ENCODE results near the gene PLB1. TPM values are rescaled to one million over a fixed set of nuclear protein-coding genes. Genes with fewer than 3 reads are reported as not detected.

Gene PLB1
- total RNA-seq, 1 donor from 2014 or later = 0.64 TPM

- Mint-ChIP-seq H3K4me1 (ENCODE audit: unreplicated experiment) (peaks cover 17% of the 10 kb centered on the region), H3K36me3 (ENCODE audit: unreplicated experiment) (no peaks in the 10 kb centered on the region), H3K27ac (ENCODE audit: unreplicated experiment) (no peak overlapping the region), H3K9me3 (ENCODE audit: unreplicated experiment) (no peaks in the 10 kb centered on the region), H3K27me3 (ENCODE audit: unreplicated experiment) (no peaks in the 10 kb centered on the region), H3K4me3 (ENCODE audit: unreplicated experiment) (no peak overlapping the region)
- TF ChIP-seq, protein P1, sequence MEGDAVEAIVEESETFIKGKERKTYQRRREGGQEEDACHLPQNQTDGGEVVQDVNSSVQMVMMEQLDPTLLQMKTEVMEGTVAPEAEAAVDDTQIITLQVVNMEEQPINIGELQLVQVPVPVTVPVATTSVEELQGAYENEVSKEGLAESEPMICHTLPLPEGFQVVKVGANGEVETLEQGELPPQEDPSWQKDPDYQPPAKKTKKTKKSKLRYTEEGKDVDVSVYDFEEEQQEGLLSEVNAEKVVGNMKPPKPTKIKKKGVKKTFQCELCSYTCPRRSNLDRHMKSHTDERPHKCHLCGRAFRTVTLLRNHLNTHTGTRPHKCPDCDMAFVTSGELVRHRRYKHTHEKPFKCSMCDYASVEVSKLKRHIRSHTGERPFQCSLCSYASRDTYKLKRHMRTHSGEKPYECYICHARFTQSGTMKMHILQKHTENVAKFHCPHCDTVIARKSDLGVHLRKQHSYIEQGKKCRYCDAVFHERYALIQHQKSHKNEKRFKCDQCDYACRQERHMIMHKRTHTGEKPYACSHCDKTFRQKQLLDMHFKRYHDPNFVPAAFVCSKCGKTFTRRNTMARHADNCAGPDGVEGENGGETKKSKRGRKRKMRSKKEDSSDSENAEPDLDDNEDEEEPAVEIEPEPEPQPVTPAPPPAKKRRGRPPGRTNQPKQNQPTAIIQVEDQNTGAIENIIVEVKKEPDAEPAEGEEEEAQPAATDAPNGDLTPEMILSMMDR (IDR thresholded peaks at IDR 0.05) = no peak
- DNase-seq (ENCODE audit: extremely low spot score, unreplicated experiment) = no peak
Measured at GRCh38 chr2:28590496-28591301, 94.8 kb downstream of the PLB1 start.

DNA sequence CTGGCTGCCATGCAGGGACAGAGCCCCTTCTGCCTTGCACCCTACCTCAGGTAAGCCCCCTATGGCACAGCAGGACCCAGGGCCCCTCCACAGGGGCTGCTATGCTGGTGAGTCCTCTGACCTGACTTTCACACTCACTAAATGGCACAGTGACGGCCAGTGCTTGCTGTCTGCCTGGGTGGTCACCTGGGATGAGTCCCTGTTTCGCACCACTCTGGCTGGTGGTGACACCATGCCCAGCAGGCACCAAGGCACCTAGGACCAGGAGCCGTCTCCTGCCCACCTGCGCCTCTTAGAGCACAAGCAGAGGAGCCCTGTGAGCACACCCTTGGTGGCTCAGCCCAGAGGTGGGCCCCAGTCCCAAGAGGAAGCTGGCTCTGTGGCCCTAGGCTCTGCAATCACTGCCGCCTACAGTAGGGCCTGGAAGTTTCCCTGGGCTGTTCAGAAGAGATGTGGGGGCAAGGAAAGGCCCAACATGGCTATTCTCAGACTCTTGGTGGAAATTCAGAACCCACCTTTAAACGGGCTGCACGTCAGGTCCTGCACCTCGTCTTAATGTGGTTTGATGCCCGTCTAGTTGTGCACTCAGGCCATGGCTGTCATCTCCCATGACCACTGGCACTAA, 96.0 kb downstream of the PLB1 start:
- Mint-ChIP-seq H3K4me3 (ENCODE audit: unreplicated experiment) (no peak overlapping the region), H3K4me1 (ENCODE audit: unreplicated experiment) (peaks cover 25% of the 10 kb centered on the region), H3K27me3 (ENCODE audit: unreplicated experiment) (no peaks in the 10 kb centered on the region), H3K36me3 (ENCODE audit: unreplicated experiment) (peaks cover under 1% of the 10 kb centered on the region), H3K27ac (ENCODE audit: unreplicated experiment) (no peak overlapping the region), H3K9me3 (ENCODE audit: unreplicated experiment) (no peaks in the 10 kb centered on the region)
- TF ChIP-seq, protein P1 (IDR thresholded peaks at IDR 0.05) = no peak
- no peak for DNase-seq (ENCODE audit: extremely low spot score, unreplicated experiment)

DNA sequence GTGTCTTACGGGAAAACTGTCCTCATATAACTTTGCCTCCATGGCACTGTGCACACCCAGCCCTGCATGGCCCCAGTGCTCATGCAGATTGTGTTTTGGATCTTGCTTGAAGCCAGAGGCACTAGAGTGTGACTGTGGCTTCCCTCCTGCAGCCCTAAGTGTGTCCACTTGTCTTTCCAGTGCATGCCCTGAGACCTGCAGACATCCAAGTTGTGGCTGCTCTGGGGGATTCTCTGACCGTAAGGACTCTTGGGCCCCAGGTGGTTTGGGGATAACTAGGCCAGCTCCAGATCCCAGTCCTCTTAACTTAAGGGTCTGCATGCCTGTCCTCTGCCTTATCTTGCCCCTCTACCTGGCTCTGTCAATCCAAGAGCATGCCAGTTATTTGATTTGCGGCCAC, 96.6 kb downstream of the PLB1 start:
- TF ChIP-seq, protein P1 (IDR thresholded peaks at IDR 0.05) = no peak
- peaks cover 29% of the 10 kb centered on the region for H3K4me1 Mint-ChIP-seq (ENCODE audit: unreplicated experiment)
- H3K27ac Mint-ChIP-seq (ENCODE audit: unreplicated experiment) = no peak overlapping the region
- no peaks in the 10 kb centered on the region for H3K27me3 Mint-ChIP-seq (ENCODE audit: unreplicated experiment)
- DNase-seq (ENCODE audit: extremely low spot score, unreplicated experiment) = no peak
- H3K4me3 Mint-ChIP-seq (ENCODE audit: unreplicated experiment) = no peak overlapping the region
- no peaks in the 10 kb centered on the region for H3K9me3 Mint-ChIP-seq (ENCODE audit: unreplicated experiment)
- peaks cover 2% of the 10 kb centered on the region for H3K36me3 Mint-ChIP-seq (ENCODE audit: unreplicated experiment)

GRCh38 chr2:28593160-28593755, 97.4 kb downstream of the PLB1 start:
- peaks cover 2% of the 10 kb centered on the region for H3K36me3 Mint-ChIP-seq (ENCODE audit: unreplicated experiment)
- peaks cover 23% of the 10 kb centered on the region for H3K4me1 Mint-ChIP-seq (ENCODE audit: unreplicated experiment)
- no peak overlapping the region for H3K4me3 Mint-ChIP-seq (ENCODE audit: unreplicated experiment)
- H3K9me3 Mint-ChIP-seq (ENCODE audit: unreplicated experiment) = no peaks in the 10 kb centered on the region
- no peak for DNase-seq (ENCODE audit: extremely low spot score, unreplicated experiment)
- H3K27me3 Mint-ChIP-seq (ENCODE audit: unreplicated experiment) = no peaks in the 10 kb centered on the region
- no peak overlapping the region for H3K27ac Mint-ChIP-seq (ENCODE audit: unreplicated experiment)
- TF ChIP-seq, protein P1 (IDR thresholded peaks at IDR 0.05) = no peak

- H3K4me3 Mint-ChIP-seq (ENCODE audit: unreplicated experiment) = no peak overlapping the region
- peaks cover 20% of the 10 kb centered on the region for H3K4me1 Mint-ChIP-seq (ENCODE audit: unreplicated experiment)
- H3K27ac Mint-ChIP-seq (ENCODE audit: unreplicated experiment) = no peak overlapping the region
- H3K36me3 Mint-ChIP-seq (ENCODE audit: unreplicated experiment) = peaks cover 2% of the 10 kb centered on the region
- H3K9me3 Mint-ChIP-seq (ENCODE audit: unreplicated experiment) = no peaks in the 10 kb centered on the region
- no peaks in the 10 kb centered on the region for H3K27me3 Mint-ChIP-seq (ENCODE audit: unreplicated experiment)
- TF ChIP-seq, protein P1 (IDR thresholded peaks at IDR 0.05) = no peak
- DNase-seq (ENCODE audit: extremely low spot score, unreplicated experiment) = no peak
Measured at GRCh38 chr2:28594000-28594331, 98.1 kb downstream of the PLB1 start.

Measured in osteocyte (in vitro differentiated cells).